ENCODE results near the gene RPL10. TPM values are rescaled to one million over a fixed set of nuclear protein-coding genes. Genes with fewer than 3 reads are reported as not detected.
A peak's percentile ranks its signal among the peaks of the same experiment; 100 is the strongest.

Gene RPL10
- total and polyA plus RNA-seq, 9 of the 15 experiments (the other 6 are each of a cell fraction or from before 2014, with no cell fraction given), result 3,774 to 7,600 (median 5,014) TPM

DNA sequence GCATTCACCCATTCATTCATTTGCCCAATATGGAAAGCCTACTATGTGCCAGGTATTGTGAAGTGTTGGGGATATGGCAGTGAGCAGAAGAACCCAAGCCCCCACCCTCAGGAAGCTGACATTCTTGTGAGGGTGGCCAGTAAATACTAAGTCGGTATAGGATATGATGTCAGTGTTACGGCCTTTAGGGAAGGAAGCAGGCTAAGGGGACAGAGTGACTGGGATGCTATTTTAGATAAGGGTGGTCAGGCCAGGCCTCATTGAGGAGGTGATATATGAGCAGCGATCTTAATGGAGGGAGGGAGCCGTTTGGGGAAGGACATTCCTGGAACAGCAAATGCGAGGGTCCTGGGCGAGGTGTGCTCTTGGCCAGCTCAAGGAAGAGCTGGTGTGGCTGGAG is 32.3 kb downstream of the RPL10 start:
- DNase-seq (ENCODE audit: extremely low read depth in 1 of 4, low spot score in 3 of 4) (peak in 2 of 4 experiments; percentile 37 to 67), ATAC-seq (peak; percentile 40), FAIRE-seq (peak; percentile 80)
- 4% methylated on average over 6 of the region's 6 CpGs for WGBS (ENCODE audit: insufficient coverage, low coverage, missing lambda C conversion rate)
- in situ Hi-C loops (cut with MboI), result no loop called here
- CTCF ChIA-PET (ENCODE audit: low intra/inter-chr PET ratio), result no interaction called here
- no peaks in the 10 kb centered on the region for H3K27me3 ChIP-seq (ENCODE audit: control insufficient read depth in 2 of 2, insufficient read depth in 2 of 2, low read length in 2 of 2)
- H3K4me3 ChIP-seq, result 0 out of 2 replicates have a peak overlapping the region, but pooled peaks have one; percentile 18
- intact Hi-C loops (cut with micrococcal nuclease), result loop anchor here (2.0 kb wide), 1 partner anchor 54 kb away; no protein-coding TSS in a partner anchor
- H3K9me1 ChIP-seq (ENCODE audit: control insufficient read depth, insufficient read depth, low read length), result no peaks in the 10 kb centered on the region
- peaks cover 35% of the 10 kb centered on the region for H3K79me2 ChIP-seq (ENCODE audit: control insufficient read depth, insufficient read depth, low read length)
- H3K36me3 ChIP-seq (ENCODE audit: control insufficient read depth, insufficient read depth, low read length), result peaks cover 51% of the 10 kb centered on the region; the same call in 2 of the 3 replicates
- H3K4me1 ChIP-seq (replicated peaks in 1 of 2; ENCODE audit: control insufficient read depth in 2 of 2, insufficient read depth in 2 of 2, low read length in 2 of 2), result peaks cover 27 to 55% of the 10 kb centered on the region in 2 experiments; a peak in 4 of 5 replicates
- H3K9me3 ChIP-seq (replicated peaks; ENCODE audit: control insufficient read depth, insufficient read depth, low read depth, low read length), result no peaks in the 10 kb centered on the region
- no peaks in the 10 kb centered on the region for H4K20me1 ChIP-seq (replicated peaks; ENCODE audit: control insufficient read depth, insufficient read depth, low read length)
- POLR2A ChIA-PET, result interaction anchor here (0.6 to 1.4 kb wide), 4 partner anchors 10 to 31 kb away, joined by 3 to 6 read pairs (median 3); no protein-coding TSS in a partner anchor
- H3K4me2 ChIP-seq (ENCODE audit: insufficient read depth, low read length), result peak overlapping the region; percentile 80
- no peak overlapping the region for H2AFZ ChIP-seq (ENCODE audit: low read depth, low read length)
- H3K9ac ChIP-seq (ENCODE audit: insufficient read depth in 1 of 2, low read depth in 2 of 2, low read length in 2 of 2), result peak overlapping the region; percentile 61 to 84; a peak in 3 of 4 replicates
- no TSS peak for BruUV-seq (replicated peaks)
- peak overlapping the region; percentile 67 for H3K27ac ChIP-seq (ENCODE audit: extremely low read depth, low read depth, low read length)
- TF ChIP-seq, protein P1, sequence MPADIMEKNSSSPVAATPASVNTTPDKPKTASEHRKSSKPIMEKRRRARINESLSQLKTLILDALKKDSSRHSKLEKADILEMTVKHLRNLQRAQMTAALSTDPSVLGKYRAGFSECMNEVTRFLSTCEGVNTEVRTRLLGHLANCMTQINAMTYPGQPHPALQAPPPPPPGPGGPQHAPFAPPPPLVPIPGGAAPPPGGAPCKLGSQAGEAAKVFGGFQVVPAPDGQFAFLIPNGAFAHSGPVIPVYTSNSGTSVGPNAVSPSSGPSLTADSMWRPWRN (IDR thresholded peaks at IDR 0.05; ENCODE audit: low read depth), result no peak
- TF ChIP-seq GTF2B (IDR thresholded peaks at IDR 0.05; ENCODE audit: extremely low read depth, insufficient read length), result no peak
- no peak for TF ChIP-seq ZNF277 (CRISPR knock-in tag; IDR thresholded peaks at IDR 0.05; ENCODE audit: borderline replicate concordance)
- TF ChIP-seq, protein P2, sequence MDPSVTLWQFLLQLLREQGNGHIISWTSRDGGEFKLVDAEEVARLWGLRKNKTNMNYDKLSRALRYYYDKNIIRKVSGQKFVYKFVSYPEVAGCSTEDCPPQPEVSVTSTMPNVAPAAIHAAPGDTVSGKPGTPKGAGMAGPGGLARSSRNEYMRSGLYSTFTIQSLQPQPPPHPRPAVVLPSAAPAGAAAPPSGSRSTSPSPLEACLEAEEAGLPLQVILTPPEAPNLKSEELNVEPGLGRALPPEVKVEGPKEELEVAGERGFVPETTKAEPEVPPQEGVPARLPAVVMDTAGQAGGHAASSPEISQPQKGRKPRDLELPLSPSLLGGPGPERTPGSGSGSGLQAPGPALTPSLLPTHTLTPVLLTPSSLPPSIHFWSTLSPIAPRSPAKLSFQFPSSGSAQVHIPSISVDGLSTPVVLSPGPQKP (CRISPR knock-in tag; IDR thresholded peaks at IDR 0.05), result no peak
- no peak for TF ChIP-seq ZNF639 (CRISPR knock-in tag; conservative IDR thresholded peaks at IDR 0.05 in 1 of 2, IDR thresholded peaks at IDR 0.05 in 1 of 2)
- no peak for TF ChIP-seq STAT5B (CRISPR knock-in tag; IDR thresholded peaks at IDR 0.05)
- no peak for TF ChIP-seq KLF6 (CRISPR knock-in tag; IDR thresholded peaks at IDR 0.05; ENCODE audit: borderline replicate concordance)
- peak; percentile 27; the same call in 1 of the 2 replicates for TF ChIP-seq ARID1B (IDR thresholded peaks at IDR 0.05)
- TF ChIP-seq ATF1 (CRISPR knock-in tag; IDR thresholded peaks at IDR 0.05), result no peak
- 0 out of 2 replicates have a peak, but pooled peaks have one; percentile 11 for TF ChIP-seq ATF1 (tag; IDR thresholded peaks at IDR 0.05)
- TF ChIP-seq IFI16 (CRISPR knock-in tag; IDR thresholded peaks at IDR 0.05), result no peak
- TF ChIP-seq CREB5 (CRISPR knock-in tag; IDR thresholded peaks at IDR 0.05), result no peak
- no peak for TF ChIP-seq ZNF584 (CRISPR knock-in tag; IDR thresholded peaks at IDR 0.05; ENCODE audit: low read depth)
- 0 out of 2 replicates have a peak, but pooled peaks have one; percentile 15 for TF ChIP-seq MTA1 (IDR thresholded peaks at IDR 0.05; ENCODE audit: borderline replicate concordance)
- no peak for TF ChIP-seq RCOR1 (IDR thresholded peaks at IDR 0.05; ENCODE audit: borderline replicate concordance in 1 of 2, low read depth in 2 of 2, low read length in 2 of 2)

Data from K562 (cell line).